ENCODE results near the gene EMP1. TPM values are rescaled to one million over a fixed set of nuclear protein-coding genes. Genes with fewer than 3 reads are reported as not detected.

EMP1 gene
- total RNA-seq, 2 donors from 2014 or later: 295 to 1,389 TPM

DNA sequence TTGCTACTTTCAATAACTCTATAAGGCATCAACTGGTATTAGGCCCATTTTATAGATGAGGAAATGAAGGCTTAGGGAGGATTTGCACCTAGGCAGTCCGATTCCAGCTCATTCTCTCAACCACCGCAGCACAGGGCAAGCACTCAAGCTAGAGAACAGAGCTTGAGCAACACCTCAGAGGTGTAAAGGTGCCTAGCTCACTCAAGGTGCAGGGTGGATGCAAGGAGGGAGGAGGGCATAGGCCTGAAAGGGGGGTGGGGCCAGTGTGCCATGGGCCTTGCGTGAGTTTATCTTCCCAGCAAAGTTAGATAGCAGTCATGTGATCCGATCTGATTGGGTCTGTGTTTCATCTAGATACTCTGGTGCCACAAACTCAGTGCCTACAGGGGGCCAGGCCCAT, 10.2 kb upstream of the EMP1 start:
- Histone ChIP-seq H3K27me3 (replicated peaks; ENCODE audit: insufficient read depth) (no peaks in the 10 kb centered on the region), H3K27ac (no peak overlapping the region), H3K4me1 (ENCODE audit: control insufficient read depth in 1 of 2, low read depth in 2 of 2) (peaks cover 0 to 9% of the 10 kb centered on the region in 2 donors), H3K9me3 (no peaks in the 10 kb centered on the region), H3K4me3 (no peak overlapping the region), H3K36me3 (no peaks in the 10 kb centered on the region)
- ATAC-seq (ENCODE audit: insufficient number of reproducible peaks, low FRiP score, low read depth) (no peak), DNase-seq (ENCODE audit: low spot score) (no peak)
- no peak for TF ChIP-seq CTCF (IDR thresholded peaks at IDR 0.05)

DNA sequence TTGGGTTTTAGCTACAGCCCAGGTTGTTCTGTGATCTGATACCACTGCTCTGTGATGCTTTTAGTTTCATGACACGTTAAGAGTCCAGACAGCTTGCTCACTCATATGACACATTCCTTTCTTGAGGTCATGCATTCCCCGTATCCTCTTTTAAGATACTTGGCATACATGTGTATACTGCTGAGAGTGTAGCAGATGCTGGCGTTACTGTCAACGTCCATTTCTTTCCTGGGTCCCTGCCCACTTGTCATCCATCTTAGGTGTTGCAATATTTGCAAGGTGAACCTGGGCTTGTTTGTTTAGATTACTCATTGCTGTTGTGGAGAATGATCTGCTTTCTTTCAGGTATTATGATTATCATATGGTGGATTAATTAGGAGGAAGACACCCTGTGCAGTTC, 9.1 kb upstream of the EMP1 start:
- Histone ChIP-seq H3K4me1 (ENCODE audit: control insufficient read depth in 1 of 2, low read depth in 2 of 2) (peaks cover 0 to 9% of the 10 kb centered on the region in 2 donors), H3K4me3 (no peak overlapping the region), H3K36me3 (no peaks in the 10 kb centered on the region), H3K27ac (no peak overlapping the region), H3K9me3 (no peaks in the 10 kb centered on the region), H3K27me3 (replicated peaks; ENCODE audit: insufficient read depth) (no peaks in the 10 kb centered on the region)
- DNase-seq (ENCODE audit: low spot score) (no peak), ATAC-seq (ENCODE audit: insufficient number of reproducible peaks, low FRiP score, low read depth) (no peak)
- TF ChIP-seq CTCF (IDR thresholded peaks at IDR 0.05): no peak

DNA sequence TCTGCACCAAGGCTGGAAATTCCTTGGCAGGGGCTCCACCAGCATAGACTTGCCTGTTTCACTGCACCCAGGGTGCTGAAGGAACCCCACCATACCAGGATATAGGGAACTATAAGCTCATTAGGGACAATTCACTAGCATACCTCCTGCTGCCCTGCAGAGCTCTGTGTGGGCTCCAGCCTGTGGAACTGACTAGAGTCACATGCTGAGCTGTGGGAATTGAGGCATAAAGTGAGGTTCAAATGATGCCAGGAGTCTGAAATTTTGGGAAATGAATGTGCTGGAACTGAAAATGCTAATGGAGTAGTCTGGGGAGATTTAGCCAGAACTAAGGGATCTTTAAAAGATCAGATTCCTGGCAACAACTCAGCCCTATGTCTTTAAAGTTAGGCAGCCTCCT, 7.3 kb upstream of the EMP1 start:
- Histone ChIP-seq H3K4me1 (ENCODE audit: control insufficient read depth in 1 of 2, low read depth in 2 of 2) (peaks cover 0 to 9% of the 10 kb centered on the region in 2 donors), H3K27me3 (replicated peaks; ENCODE audit: insufficient read depth) (no peaks in the 10 kb centered on the region), H3K4me3 (no peak overlapping the region), H3K9me3 (no peaks in the 10 kb centered on the region), H3K36me3 (no peaks in the 10 kb centered on the region), H3K27ac (no peak overlapping the region)
- ATAC-seq (ENCODE audit: insufficient number of reproducible peaks, low FRiP score, low read depth) (no peak), DNase-seq (ENCODE audit: low spot score) (no peak)
- no peak for TF ChIP-seq CTCF (IDR thresholded peaks at IDR 0.05)

GRCh38 chr12:13190275-13190674, 6.3 kb upstream of the EMP1 start:
- Histone ChIP-seq H3K9me3 (no peaks in the 10 kb centered on the region), H3K4me1 (ENCODE audit: control insufficient read depth in 1 of 2, low read depth in 2 of 2) (peaks cover 0 to 9% of the 10 kb centered on the region in 2 donors), H3K4me3 (no peak overlapping the region), H3K27me3 (replicated peaks; ENCODE audit: insufficient read depth) (no peaks in the 10 kb centered on the region), H3K36me3 (no peaks in the 10 kb centered on the region), H3K27ac (no peak overlapping the region)
- TF ChIP-seq CTCF (IDR thresholded peaks at IDR 0.05): no peak
- DNase-seq (ENCODE audit: low spot score): no peak
- ATAC-seq (ENCODE audit: insufficient number of reproducible peaks, low FRiP score, low read depth): no peak

DNA sequence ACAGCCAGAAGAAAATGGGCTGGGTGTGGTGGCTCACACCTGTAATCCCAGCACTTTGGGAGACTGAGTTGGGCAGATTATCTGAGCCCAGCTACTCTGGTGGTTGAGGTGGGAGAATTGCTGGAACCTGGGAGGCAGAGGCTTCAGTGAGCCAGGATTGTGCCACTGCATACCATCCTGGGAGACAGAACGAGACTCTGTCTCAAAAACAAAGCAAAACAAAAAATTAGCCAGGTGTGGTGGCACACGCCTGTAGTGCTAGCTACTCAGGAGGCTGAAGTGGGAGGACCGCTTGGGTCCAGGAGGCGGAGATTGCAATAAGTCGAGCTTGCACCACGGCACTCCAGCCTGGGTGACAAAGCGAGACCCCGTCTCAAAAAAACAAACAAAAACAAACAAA, 3.8 kb upstream of the EMP1 start:
- Histone ChIP-seq H3K4me1 (ENCODE audit: control insufficient read depth in 1 of 2, low read depth in 2 of 2) (peaks cover 3 to 17% of the 10 kb centered on the region in 2 donors), H3K27me3 (replicated peaks; ENCODE audit: insufficient read depth) (no peaks in the 10 kb centered on the region), H3K9me3 (no peaks in the 10 kb centered on the region), H3K4me3 (no peak overlapping the region), H3K36me3 (no peaks in the 10 kb centered on the region), H3K27ac (no peak overlapping the region)
- ATAC-seq (ENCODE audit: insufficient number of reproducible peaks, low FRiP score, low read depth) (no peak), DNase-seq (ENCODE audit: low spot score) (no peak)
- no peak for TF ChIP-seq CTCF (IDR thresholded peaks at IDR 0.05)
